HepG2 (cell line): ENCODE measurements around the gene EPB41L5. TPM values are rescaled to one million over a fixed set of nuclear protein-coding genes. Genes with fewer than 3 reads are reported as not detected.

ENCODE experiments used
- ATF1 ChIP-seq: IDR thresholded peaks from 2 replicates; pipeline ENCODE4 v1.6.1; 2016; ENCODE audit warnings: mild to moderate bottlenecking, control low read depth
- BRCA1 ChIP-seq: sonication (generic); formaldehyde crosslinking; IDR thresholded peaks from 2 replicates; pipeline ENCODE4 v1.4.0; 2020; ENCODE audit warnings: missing genetic modification reagents
- EP300 ChIP-seq, 3 experiments: sonication (generic) in 1 of 3; formaldehyde crosslinking in 1 of 3; IDR thresholded peaks; 2 replicates each; pipeline versions ENCODE4 v1.5.1 to v1.6.1; 2011 to 2020; ENCODE audit warnings: low read depth in 2 of 3, low read length in 2 of 3, borderline replicate concordance in 1 of 3, improper control_type of control experiment in 1 of 3, mild to moderate bottlenecking in 1 of 3, missing genetic modification reagents in 1 of 3, moderate library complexity in 1 of 3
- ERF ChIP-seq: IDR thresholded peaks from 2 replicates; pipeline ENCODE4 v1.6.1; 2018; ENCODE audit warnings: missing biosample characterization, missing genetic modification reagents
- FOXA3 ChIP-seq: IDR thresholded peaks from 2 replicates; pipeline ENCODE4 v1.6.1; 2016; ENCODE audit warnings: missing genetic modification reagents, missing compliant biosample characterization
- HNF4G ChIP-seq, 2 experiments: sonication (generic) in 1 of 2; formaldehyde crosslinking in 1 of 2; IDR thresholded peaks; 2 replicates each; pipeline versions ENCODE4 v1.4.0 to v1.6.1; 2011 to 2020; ENCODE audit warnings: borderline replicate concordance in 2 of 2, low read depth in 2 of 2, mild to moderate bottlenecking in 2 of 2, low read length in 1 of 2, missing genetic modification reagents in 1 of 2, moderate library complexity in 1 of 2
- PRPF4 ChIP-seq: fragments of 200-400 bp; formaldehyde crosslinking; IDR thresholded peaks from 2 replicates; pipeline ENCODE4 v1.6.1; 2016; ENCODE audit warnings: low read length, low read depth; ENCODE audit not compliant: poor library complexity, severe bottlenecking
- ZNF274 ChIP-seq: sonication (generic); formaldehyde crosslinking; IDR thresholded peaks from 2 replicates; pipeline ENCODE4 v1.5.1; 2020; ENCODE audit warnings: mild to moderate bottlenecking, missing genetic modification reagents
- ZNF75D ChIP-seq: sonication (generic); formaldehyde crosslinking; IDR thresholded peaks from 2 replicates; pipeline ENCODE4 v1.8.1; 2023; ENCODE audit warnings: missing genetic modification reagents, mild to moderate bottlenecking, borderline replicate concordance
- ZSCAN22 ChIP-seq: sonication (generic); formaldehyde crosslinking; IDR thresholded peaks from 2 replicates; pipeline ENCODE4 v1.4.0; 2020; ENCODE audit warnings: mild to moderate bottlenecking, missing genetic modification reagents
- polyA plus RNA-seq, 8 experiments: library from polyadenylated mRNA; depleted of rRNA in 3 of 8; stranded (reverse) in 7 of 8; unstranded in 1 of 8; fragments of >200 nt; fragmentation: Illumina TruSeq in 4 of 8; extraction: Trizol in 4 of 8; gene quantifications; 2 replicates each; pipeline versions ENCODE4 v1.2.1 to v1.2.3, GENCODE V29; 2011 to 2016; ENCODE audit warnings: low read depth in 4 of 8, missing spikeins in 1 of 8, mixed read lengths in 1 of 8; ENCODE audit not compliant: insufficient read depth in 1 of 8
- total RNA-seq, 5 experiments: library from RNA; depleted of rRNA; stranded (reverse); fragments of >200 nt; fragmentation: Illumina TruSeq; extraction: Trizol; gene quantifications; 2 replicates each; pipeline ENCODE4 v1.2.3, GENCODE V29; 2016; ENCODE audit warnings: low read depth in 1 of 5
- TF ChIP-seq, protein P1 (sequence below): sonication (generic); formaldehyde crosslinking; IDR thresholded peaks from one replicate; pipeline ENCODE4 v1.5.1; 2020; ENCODE audit warnings: mild to moderate bottlenecking, missing genetic modification reagents; ENCODE audit errors: not compliant biosample characterization
- TF ChIP-seq, protein P2 (sequence below): IDR thresholded peaks from 2 replicates; pipeline ENCODE4 v1.6.1; 2016; ENCODE audit warnings: mild to moderate bottlenecking, missing biosample characterization, missing genetic modification reagents
- TF ChIP-seq, protein P3 (sequence below): sonication (generic); formaldehyde crosslinking; IDR thresholded peaks from 2 replicates; pipeline ENCODE4 v1.4.0; 2020; ENCODE audit warnings: missing genetic modification reagents
- TF ChIP-seq, protein P4 (sequence below): IDR thresholded peaks from 2 replicates; pipeline ENCODE4 v1.6.1; 2016; ENCODE audit warnings: mild to moderate bottlenecking
- TF ChIP-seq, protein P5 (sequence below): sonication (generic); formaldehyde crosslinking; IDR thresholded peaks from 2 replicates; pipeline ENCODE4 v1.9.0; 2022; ENCODE audit warnings: missing genetic modification reagents, mild to moderate bottlenecking, borderline replicate concordance

Gene EPB41L5
- total and polyA plus RNA-seq, 2 of the 13 experiments (the other 11 are each of a cell fraction or from before 2014, with no cell fraction given) = 40.5 to 47.5 TPM

DNA sequence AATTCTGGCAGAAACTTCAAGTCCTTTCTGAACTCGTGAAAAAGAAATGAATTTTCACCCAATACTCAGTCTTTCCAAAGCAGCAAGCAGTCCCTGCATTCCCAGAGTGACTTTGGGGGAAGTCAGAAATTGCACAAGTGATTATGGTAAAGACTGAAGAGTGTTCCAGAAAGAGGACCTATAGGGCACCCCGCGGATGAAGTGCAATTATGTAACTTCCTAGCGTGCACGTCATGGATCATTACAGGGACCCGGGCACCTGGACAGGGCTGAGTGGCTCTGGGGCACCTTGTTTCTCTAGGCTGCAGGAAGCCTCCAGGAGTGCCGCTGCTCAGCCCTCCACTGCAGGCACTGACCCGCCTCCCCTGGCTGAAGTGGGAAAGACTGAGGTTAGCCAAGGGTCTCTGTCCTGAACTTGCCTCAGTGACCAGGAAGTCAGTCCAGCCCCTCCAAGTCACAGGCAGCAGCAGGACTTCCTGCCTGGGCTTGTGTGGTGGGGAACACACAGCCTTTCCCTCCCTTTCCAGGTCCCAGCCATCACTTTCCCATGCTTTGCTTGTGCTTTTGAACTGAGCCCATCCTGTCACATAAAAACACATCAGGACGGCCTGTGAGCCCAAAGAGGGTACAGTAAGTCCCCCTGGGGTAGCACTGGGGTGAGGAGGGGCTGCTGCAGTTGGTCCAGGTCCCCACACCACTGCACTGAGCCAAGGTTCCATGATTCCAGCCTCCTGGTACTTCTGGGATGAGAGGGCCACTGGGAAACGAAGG lies 190.6 kb downstream of the EPB41L5 start (continued):
- no peak for TF ChIP-seq PRPF4
- TF ChIP-seq FOXA3 (CRISPR knock-in tag) = no peak
- TF ChIP-seq, protein P1, sequence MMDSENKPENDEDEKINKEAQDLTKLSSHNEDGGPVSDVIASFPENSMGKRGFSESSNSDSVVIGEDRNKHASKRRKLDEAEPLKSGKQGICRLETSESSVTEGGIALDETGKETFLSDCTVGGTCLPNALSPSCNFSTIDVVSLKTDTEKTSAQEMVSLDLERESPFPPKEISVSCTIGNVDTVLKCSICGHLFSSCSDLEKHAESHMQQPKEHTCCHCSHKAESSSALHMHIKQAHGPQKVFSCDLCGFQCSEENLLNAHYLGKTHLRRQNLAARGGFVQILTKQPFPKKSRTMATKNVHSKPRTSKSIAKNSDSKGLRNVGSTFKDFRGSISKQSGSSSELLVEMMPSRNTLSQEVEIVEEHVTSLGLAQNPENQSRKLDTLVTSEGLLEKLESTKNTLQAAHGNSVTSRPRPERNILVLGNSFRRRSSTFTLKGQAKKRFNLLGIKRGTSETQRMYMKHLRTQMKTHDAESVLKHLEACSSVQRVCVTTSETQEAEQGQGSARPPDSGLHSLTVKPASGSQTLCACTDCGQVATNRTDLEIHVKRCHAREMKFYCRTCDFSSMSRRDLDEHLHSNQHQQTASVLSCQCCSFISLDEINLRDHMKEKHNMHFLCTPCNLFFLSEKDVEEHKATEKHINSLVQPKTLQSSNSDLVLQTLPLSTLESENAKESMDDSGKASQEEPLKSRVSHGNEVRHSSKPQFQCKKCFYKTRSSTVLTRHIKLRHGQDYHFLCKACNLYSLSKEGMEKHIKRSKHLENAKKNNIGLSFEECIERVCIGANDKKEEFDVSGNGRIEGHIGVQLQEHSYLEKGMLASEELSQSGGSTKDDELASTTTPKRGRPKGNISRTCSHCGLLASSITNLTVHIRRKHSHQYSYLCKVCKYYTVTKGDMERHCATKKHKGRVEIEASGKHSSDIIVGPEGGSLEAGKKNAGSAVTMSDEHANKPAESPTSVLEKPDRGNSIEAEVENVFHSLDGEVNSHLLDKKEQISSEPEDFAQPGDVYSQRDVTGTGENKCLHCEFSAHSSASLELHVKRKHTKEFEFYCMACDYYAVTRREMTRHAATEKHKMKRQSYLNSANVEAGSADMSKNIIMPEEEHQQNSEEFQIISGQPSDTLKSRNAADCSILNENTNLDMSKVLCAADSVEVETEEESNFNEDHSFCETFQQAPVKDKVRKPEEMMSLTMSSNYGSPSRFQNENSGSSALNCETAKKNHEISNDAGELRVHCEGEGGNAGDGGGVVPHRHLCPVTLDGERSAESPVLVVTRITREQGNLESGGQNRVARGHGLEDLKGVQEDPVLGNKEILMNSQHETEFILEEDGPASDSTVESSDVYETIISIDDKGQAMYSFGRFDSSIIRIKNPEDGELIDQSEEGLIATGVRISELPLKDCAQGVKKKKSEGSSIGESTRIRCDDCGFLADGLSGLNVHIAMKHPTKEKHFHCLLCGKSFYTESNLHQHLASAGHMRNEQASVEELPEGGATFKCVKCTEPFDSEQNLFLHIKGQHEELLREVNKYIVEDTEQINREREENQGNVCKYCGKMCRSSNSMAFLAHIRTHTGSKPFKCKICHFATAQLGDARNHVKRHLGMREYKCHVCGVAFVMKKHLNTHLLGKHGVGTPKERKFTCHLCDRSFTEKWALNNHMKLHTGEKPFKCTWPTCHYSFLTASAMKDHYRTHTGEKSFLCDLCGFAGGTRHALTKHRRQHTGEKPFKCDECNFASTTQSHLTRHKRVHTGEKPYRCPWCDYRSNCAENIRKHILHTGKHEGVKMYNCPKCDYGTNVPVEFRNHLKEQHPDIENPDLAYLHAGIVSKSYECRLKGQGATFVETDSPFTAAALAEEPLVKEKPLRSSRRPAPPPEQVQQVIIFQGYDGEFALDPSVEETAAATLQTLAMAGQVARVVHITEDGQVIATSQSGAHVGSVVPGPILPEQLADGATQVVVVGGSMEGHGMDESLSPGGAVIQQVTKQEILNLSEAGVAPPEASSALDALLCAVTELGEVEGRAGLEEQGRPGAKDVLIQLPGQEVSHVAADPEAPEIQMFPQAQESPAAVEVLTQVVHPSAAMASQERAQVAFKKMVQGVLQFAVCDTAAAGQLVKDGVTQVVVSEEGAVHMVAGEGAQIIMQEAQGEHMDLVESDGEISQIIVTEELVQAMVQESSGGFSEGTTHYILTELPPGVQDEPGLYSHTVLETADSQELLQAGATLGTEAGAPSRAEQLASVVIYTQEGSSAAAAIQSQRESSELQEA (CRISPR knock-in tag) = peak; percentile 72
- TF ChIP-seq, protein P2, sequence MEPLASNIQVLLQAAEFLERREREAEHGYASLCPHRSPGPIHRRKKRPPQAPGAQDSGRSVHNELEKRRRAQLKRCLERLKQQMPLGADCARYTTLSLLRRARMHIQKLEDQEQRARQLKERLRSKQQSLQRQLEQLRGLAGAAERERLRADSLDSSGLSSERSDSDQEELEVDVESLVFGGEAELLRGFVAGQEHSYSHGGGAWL (CRISPR knock-in tag) = no peak
- no peak for TF ChIP-seq EP300 (IDR thresholded peaks at IDR 0.05; ENCODE audit: low read depth in 2 of 2, low read length in 2 of 2)
- no peak for TF ChIP-seq EP300 (CRISPR knock-in tag; IDR thresholded peaks at IDR 0.05; ENCODE audit: borderline replicate concordance)
- TF ChIP-seq, protein P3, sequence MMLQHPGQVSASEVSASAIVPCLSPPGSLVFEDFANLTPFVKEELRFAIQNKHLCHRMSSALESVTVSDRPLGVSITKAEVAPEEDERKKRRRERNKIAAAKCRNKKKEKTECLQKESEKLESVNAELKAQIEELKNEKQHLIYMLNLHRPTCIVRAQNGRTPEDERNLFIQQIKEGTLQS (CRISPR knock-in tag) = no peak
- TF ChIP-seq BRCA1 = no peak
- TF ChIP-seq, protein P4, sequence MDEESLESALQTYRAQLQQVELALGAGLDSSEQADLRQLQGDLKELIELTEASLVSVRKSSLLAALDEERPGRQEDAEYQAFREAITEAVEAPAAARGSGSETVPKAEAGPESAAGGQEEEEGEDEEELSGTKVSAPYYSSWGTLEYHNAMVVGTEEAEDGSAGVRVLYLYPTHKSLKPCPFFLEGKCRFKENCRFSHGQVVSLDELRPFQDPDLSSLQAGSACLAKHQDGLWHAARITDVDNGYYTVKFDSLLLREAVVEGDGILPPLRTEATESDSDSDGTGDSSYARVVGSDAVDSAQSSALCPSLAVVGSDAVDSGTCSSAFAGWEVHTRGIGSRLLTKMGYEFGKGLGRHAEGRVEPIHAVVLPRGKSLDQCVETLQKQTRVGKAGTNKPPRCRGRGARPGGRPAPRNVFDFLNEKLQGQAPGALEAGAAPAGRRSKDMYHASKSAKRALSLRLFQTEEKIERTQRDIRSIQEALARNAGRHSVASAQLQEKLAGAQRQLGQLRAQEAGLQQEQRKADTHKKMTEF (CRISPR knock-in tag) = no peak
- peak; percentile 61; the same call in 1 of the 2 replicates for TF ChIP-seq ZNF274 (CRISPR knock-in tag)
- no peak for TF ChIP-seq ERF (CRISPR knock-in tag)
- no peak for TF ChIP-seq ATF1 (CRISPR knock-in tag)
- TF ChIP-seq ZNF75D (CRISPR knock-in tag) = no peak
- TF ChIP-seq ZSCAN22 (CRISPR knock-in tag) = no peak
- TF ChIP-seq, protein P5, sequence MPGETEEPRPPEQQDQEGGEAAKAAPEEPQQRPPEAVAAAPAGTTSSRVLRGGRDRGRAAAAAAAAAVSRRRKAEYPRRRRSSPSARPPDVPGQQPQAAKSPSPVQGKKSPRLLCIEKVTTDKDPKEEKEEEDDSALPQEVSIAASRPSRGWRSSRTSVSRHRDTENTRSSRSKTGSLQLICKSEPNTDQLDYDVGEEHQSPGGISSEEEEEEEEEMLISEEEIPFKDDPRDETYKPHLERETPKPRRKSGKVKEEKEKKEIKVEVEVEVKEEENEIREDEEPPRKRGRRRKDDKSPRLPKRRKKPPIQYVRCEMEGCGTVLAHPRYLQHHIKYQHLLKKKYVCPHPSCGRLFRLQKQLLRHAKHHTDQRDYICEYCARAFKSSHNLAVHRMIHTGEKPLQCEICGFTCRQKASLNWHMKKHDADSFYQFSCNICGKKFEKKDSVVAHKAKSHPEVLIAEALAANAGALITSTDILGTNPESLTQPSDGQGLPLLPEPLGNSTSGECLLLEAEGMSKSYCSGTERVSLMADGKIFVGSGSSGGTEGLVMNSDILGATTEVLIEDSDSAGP = no peak
- no peak for TF ChIP-seq HNF4G (IDR thresholded peaks at IDR 0.05; ENCODE audit: borderline replicate concordance, low read depth, low read length)
- no peak for TF ChIP-seq HNF4G (CRISPR knock-in tag; IDR thresholded peaks at IDR 0.05; ENCODE audit: borderline replicate concordance, low read depth)
